Measurements from ENCODE around the gene FMO4. TPM values are rescaled to one million over a fixed set of nuclear protein-coding genes. Genes with fewer than 3 reads are reported as not detected.
"Not testable (repeated sequence)": the region's sequence is repeated elsewhere in the genome, so short reads cannot be mapped to it uniquely, and the experiment has no call there.

FMO4 gene, protein sequence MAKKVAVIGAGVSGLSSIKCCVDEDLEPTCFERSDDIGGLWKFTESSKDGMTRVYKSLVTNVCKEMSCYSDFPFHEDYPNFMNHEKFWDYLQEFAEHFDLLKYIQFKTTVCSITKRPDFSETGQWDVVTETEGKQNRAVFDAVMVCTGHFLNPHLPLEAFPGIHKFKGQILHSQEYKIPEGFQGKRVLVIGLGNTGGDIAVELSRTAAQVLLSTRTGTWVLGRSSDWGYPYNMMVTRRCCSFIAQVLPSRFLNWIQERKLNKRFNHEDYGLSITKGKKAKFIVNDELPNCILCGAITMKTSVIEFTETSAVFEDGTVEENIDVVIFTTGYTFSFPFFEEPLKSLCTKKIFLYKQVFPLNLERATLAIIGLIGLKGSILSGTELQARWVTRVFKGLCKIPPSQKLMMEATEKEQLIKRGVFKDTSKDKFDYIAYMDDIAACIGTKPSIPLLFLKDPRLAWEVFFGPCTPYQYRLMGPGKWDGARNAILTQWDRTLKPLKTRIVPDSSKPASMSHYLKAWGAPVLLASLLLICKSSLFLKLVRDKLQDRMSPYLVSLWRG
- 1.0 and 1.8 TPM in 2 replicates for total RNA-seq

GRCh38 chr1:171313835-171314320, at the start of gene FMO4:
FMO4 (plus strand) TSS chr1:171314183; CDS start chr1:171319826, 5,643 bp downstream.
- peak; percentile 94 for DNase-seq
- Mint-ChIP-seq H3K27me3 (no peaks in the 10 kb centered on the region), H3K27ac (peak within 1 kb of the TSS; percentile 76), H3K4me1 (peaks cover 12% of the 10 kb centered on the region), H3K4me3 (peak within 1 kb of the TSS; percentile 75), H3K36me3 (ENCODE audit: low read depth) (no peaks in the 10 kb centered on the region), H3K9me3 (no peaks in the 10 kb centered on the region)
- intact Hi-C loops (cut with micrococcal nuclease) = loop anchor here (1.0 to 10.0 kb wide), 5 partner anchors 69 to 779 kb away; partner anchors contain the start of genes GORAB and METTL13

GRCh38 chr1:171265686-171266085, 48.3 kb upstream of the FMO4 start:
- Mint-ChIP-seq H3K4me3 (no peak overlapping the region), H3K4me1 (no peaks in the 10 kb centered on the region), H3K9me3 (no peaks in the 10 kb centered on the region), H3K27ac (no peak overlapping the region), H3K36me3 (ENCODE audit: low read depth) (no peaks in the 10 kb centered on the region), H3K27me3 (peaks cover 2% of the 10 kb centered on the region)
- no peak for DNase-seq
- intact Hi-C loops (cut with micrococcal nuclease) = no loop called here

DNA sequence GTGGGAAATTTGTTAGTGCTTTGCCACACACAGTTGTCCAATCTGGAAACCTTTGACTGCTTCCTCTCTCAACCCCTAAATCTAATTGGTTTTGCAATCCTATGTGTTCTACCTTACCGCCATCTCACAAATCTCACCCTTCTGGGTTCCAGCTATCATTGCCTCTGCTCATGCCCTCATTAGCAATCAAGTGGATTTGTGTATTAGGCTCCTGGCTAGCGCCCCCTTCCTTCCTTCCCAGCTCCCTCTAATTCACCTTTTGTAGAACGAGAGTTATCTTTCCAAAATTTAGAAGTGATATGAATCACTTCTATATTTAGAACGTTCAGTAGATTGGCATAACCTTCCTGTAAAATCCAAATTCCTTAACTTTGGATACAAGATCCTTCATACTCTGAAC, 47.1 kb upstream of the FMO4 start:
- peaks cover 5% of the 10 kb centered on the region for H3K27me3 Mint-ChIP-seq
- intact Hi-C loops (cut with micrococcal nuclease) = no loop called here
- no peaks in the 10 kb centered on the region for H3K9me3 Mint-ChIP-seq
- no peaks in the 10 kb centered on the region for H3K36me3 Mint-ChIP-seq (ENCODE audit: low read depth)
- H3K4me3 Mint-ChIP-seq = no peak overlapping the region
- H3K4me1 Mint-ChIP-seq = no peaks in the 10 kb centered on the region
- no peak for DNase-seq
- H3K27ac Mint-ChIP-seq = no peak overlapping the region

GRCh38 chr1:171267391-171267790, 46.6 kb upstream of the FMO4 start:
- Mint-ChIP-seq H3K27me3 (peaks cover 5% of the 10 kb centered on the region), H3K27ac (no peak overlapping the region), H3K36me3 (ENCODE audit: low read depth) (no peaks in the 10 kb centered on the region), H3K9me3 (no peaks in the 10 kb centered on the region), H3K4me1 (no peaks in the 10 kb centered on the region), H3K4me3 (no peak overlapping the region)
- intact Hi-C loops (cut with micrococcal nuclease) = no loop called here
- no peak for DNase-seq

GRCh38 chr1:171270806-171271205, 43.2 kb upstream of the FMO4 start:
- Mint-ChIP-seq H3K4me1 (no peaks in the 10 kb centered on the region), H3K27ac (no peak overlapping the region), H3K27me3 (peaks cover 14% of the 10 kb centered on the region), H3K4me3 (no peak overlapping the region), H3K36me3 (ENCODE audit: low read depth) (no peaks in the 10 kb centered on the region), H3K9me3 (no peaks in the 10 kb centered on the region)
- DNase-seq = no peak
- intact Hi-C loops (cut with micrococcal nuclease) = no loop called here

DNA sequence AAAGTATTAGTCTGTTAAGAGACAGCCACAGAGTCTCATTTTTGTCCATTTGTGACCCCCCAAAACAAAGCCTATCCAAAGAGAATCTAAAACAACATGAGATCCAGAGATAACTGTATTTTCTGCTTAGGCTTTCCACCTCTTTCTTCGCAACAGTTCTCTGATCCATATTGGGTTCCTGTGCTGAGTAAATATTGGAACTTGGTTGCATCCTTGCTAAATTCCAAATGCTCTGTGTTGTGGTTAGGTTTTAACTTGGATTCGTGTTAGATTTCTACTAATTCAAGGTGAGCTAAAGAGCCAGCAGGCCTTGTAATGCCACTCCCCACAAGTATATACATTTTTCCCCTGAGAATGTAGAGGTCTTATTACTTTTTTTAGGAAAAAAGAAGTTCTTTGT, 36.4 kb upstream of the FMO4 start:
- peaks cover 32% of the 10 kb centered on the region for H3K27me3 Mint-ChIP-seq
- H3K9me3 Mint-ChIP-seq = no peaks in the 10 kb centered on the region
- intact Hi-C loops (cut with micrococcal nuclease) = no loop called here
- H3K4me1 Mint-ChIP-seq = no peaks in the 10 kb centered on the region
- no peaks in the 10 kb centered on the region for H3K36me3 Mint-ChIP-seq (ENCODE audit: low read depth)
- H3K27ac Mint-ChIP-seq = no peak overlapping the region
- no peak for DNase-seq
- H3K4me3 Mint-ChIP-seq = no peak overlapping the region

DNA sequence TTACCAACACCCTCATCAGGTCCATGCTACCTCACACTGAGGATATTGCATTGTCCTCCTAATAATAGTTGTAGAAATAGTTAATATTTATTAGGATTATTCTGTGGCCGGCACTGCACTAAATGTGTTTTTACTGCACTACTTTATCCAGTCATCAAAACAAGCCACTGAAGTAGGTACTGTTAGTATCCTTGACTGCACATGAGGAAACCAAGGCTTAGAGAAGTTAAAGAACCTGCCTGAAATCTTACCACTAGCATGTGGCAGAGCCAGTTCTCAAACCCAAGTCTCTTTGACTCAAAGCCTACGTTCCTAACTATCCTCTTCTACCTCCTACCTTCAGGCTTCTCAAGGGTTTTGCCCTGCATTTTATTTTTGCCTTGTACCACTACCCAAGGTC, 34.7 kb upstream of the FMO4 start:
- no peaks in the 10 kb centered on the region for H3K4me1 Mint-ChIP-seq
- intact Hi-C loops (cut with micrococcal nuclease) = no loop called here
- H3K36me3 Mint-ChIP-seq (ENCODE audit: low read depth) = no peaks in the 10 kb centered on the region
- peaks cover 38% of the 10 kb centered on the region for H3K27me3 Mint-ChIP-seq
- no peak overlapping the region for H3K27ac Mint-ChIP-seq
- H3K9me3 Mint-ChIP-seq = no peaks in the 10 kb centered on the region
- no peak overlapping the region for H3K4me3 Mint-ChIP-seq
- no peak for DNase-seq

- no peaks in the 10 kb centered on the region for H3K4me1 Mint-ChIP-seq
- intact Hi-C loops (cut with micrococcal nuclease) = no loop called here
These were observed 34.3 kb upstream of the FMO4 start for GRCh38 chr1:171279678-171280077.

GRCh38 chr1:171280599-171280998, 33.4 kb upstream of the FMO4 start:
- Mint-ChIP-seq H3K36me3 (ENCODE audit: low read depth) (no peaks in the 10 kb centered on the region), H3K27me3 (peaks cover 43% of the 10 kb centered on the region), H3K9me3 (no peaks in the 10 kb centered on the region), H3K27ac (no peak overlapping the region), H3K4me1 (no peaks in the 10 kb centered on the region), H3K4me3 (no peak overlapping the region)
- intact Hi-C loops (cut with micrococcal nuclease) = no loop called here
- no peak for DNase-seq

More at GRCh38 chr1:171279678-171280077, 34.3 kb upstream of the FMO4 start:
- H3K27me3 Mint-ChIP-seq = peaks cover 41% of the 10 kb centered on the region
- no peaks in the 10 kb centered on the region for H3K9me3 Mint-ChIP-seq
- DNase-seq = no peak
- no peaks in the 10 kb centered on the region for H3K36me3 Mint-ChIP-seq (ENCODE audit: low read depth)
- no peak overlapping the region for H3K4me3 Mint-ChIP-seq
- H3K27ac Mint-ChIP-seq = no peak overlapping the region

- peaks cover 34% of the 10 kb centered on the region for H3K27me3 Mint-ChIP-seq
- intact Hi-C loops (cut with micrococcal nuclease) = no loop called here
- no peaks in the 10 kb centered on the region for H3K36me3 Mint-ChIP-seq (ENCODE audit: low read depth)
- no peak for DNase-seq
- no peak overlapping the region for H3K4me3 Mint-ChIP-seq
- H3K4me1 Mint-ChIP-seq = no peaks in the 10 kb centered on the region
- H3K27ac Mint-ChIP-seq = no peak overlapping the region
- no peaks in the 10 kb centered on the region for H3K9me3 Mint-ChIP-seq
These were observed 27.8 kb upstream of the FMO4 start for GRCh38 chr1:171286032-171286705.

- Mint-ChIP-seq H3K36me3 (ENCODE audit: low read depth) (no peaks in the 10 kb centered on the region), H3K9me3 (no peaks in the 10 kb centered on the region), H3K4me3 (no peak overlapping the region), H3K27ac (no peak overlapping the region), H3K4me1 (no peaks in the 10 kb centered on the region), H3K27me3 (peaks cover 8% of the 10 kb centered on the region)
- DNase-seq = no peak
- intact Hi-C loops (cut with micrococcal nuclease) = no loop called here
These were observed 23.4 kb upstream of the FMO4 start for GRCh38 chr1:171290621-171291020.

DNA sequence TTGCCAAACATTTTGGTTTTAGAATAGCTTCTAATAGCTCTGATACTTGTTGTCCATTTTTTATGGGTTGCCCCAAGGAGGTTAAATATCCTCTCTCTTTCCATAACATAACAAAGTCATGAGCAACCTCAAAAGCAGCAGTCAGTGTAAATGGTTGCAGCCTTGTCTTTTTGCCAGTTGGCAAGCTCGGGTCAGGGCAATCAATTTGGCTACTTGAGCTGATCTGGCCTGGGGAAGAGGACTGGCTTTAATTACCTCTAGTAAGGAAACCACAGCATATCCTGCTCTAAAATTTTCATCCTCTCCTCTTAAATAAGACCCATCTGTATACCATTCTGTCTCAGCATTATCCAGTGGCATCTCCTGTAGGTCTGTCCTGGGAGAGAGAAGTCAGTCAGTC, 21.2 kb upstream of the FMO4 start:
- no peak overlapping the region for H3K27ac Mint-ChIP-seq
- no peaks in the 10 kb centered on the region for H3K9me3 Mint-ChIP-seq
- no peaks in the 10 kb centered on the region for H3K36me3 Mint-ChIP-seq (ENCODE audit: low read depth)
- H3K4me1 Mint-ChIP-seq = no peaks in the 10 kb centered on the region
- no peak for DNase-seq
- intact Hi-C loops (cut with micrococcal nuclease) = no loop called here
- no peaks in the 10 kb centered on the region for H3K27me3 Mint-ChIP-seq
- H3K4me3 Mint-ChIP-seq = no peak overlapping the region

- H3K27me3 Mint-ChIP-seq; intact Hi-C loops (cut with micrococcal nuclease); H3K4me1 Mint-ChIP-seq; H3K27ac Mint-ChIP-seq; H3K36me3 Mint-ChIP-seq (ENCODE audit: low read depth); H3K4me3 Mint-ChIP-seq; DNase-seq; H3K9me3 Mint-ChIP-seq: not testable (repeated sequence)
These were observed 18.6 kb upstream of the FMO4 start for GRCh38 chr1:171295383-171295782.

- intact Hi-C loops (cut with micrococcal nuclease) = no loop called here
- peaks cover 3% of the 10 kb centered on the region for H3K27me3 Mint-ChIP-seq
- no peak overlapping the region for H3K4me3 Mint-ChIP-seq
- H3K36me3 Mint-ChIP-seq (ENCODE audit: low read depth) = no peaks in the 10 kb centered on the region
- H3K27ac Mint-ChIP-seq = no peak overlapping the region
- DNase-seq = no peak
- H3K9me3 Mint-ChIP-seq = peaks cover 10% of the 10 kb centered on the region
- no peaks in the 10 kb centered on the region for H3K4me1 Mint-ChIP-seq
These were observed 18.2 kb upstream of the FMO4 start for GRCh38 chr1:171295821-171296220.

All from activated CD4-positive, alpha-beta T cell treated with anti-CD3 and anti-CD28 coated beads, Interleukin-2, amount 10 ng/mL, durations not matched to agents 24 days and 14 days (primary cell).